ENCODE data around the gene FATE1.

DNA sequence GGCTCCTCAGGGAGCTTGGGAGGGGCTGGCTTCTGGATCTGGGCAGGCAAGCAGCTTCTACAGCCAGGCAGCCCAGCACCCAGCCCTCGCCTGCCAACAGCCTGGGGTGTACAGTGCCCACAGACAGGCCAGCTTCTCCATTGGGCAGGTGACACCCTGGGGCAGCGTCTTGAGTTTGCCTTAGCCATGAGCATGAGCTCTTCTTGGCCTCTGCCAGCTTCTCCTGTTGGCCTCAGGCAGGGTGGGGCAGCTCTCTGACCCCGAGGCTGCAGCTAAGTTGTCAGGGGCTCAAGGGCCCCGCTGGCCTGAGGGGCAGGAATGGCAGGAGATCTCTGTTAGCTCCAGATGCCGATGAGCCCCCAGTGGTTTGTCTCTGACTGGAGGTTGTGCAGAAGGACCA, 10.9 kb downstream of the FATE1 start:
- TF ChIP-seq SUZ12 (IDR thresholded peaks at IDR 0.05; ENCODE audit: extremely low read depth, insufficient read depth, insufficient read length) = no peak
- no peak for TF ChIP-seq ZNF274 (IDR thresholded peaks at IDR 0.05; ENCODE audit: low read depth, low read length)
